Hypothalamus (tissue), 51 donors: ENCODE results near the gene CAPN12.
A peak's percentile ranks its signal among the peaks of the same experiment; 100 is the strongest.

ENCODE experiments used
- DNase-seq, 51 donors: peaks; one replicate each; lab custom pipeline; 2025; lab: John Stamatoyannopoulos, UW

CAPN12 gene

GRCh38 chr19:38727306-38727867 lies 16.9 kb downstream of the CAPN12 start:
- DNase-seq = no peak

GRCh38 chr19:38726761-38727301 lies 17.4 kb downstream of the CAPN12 start:
- DNase-seq = no peak

DNA sequence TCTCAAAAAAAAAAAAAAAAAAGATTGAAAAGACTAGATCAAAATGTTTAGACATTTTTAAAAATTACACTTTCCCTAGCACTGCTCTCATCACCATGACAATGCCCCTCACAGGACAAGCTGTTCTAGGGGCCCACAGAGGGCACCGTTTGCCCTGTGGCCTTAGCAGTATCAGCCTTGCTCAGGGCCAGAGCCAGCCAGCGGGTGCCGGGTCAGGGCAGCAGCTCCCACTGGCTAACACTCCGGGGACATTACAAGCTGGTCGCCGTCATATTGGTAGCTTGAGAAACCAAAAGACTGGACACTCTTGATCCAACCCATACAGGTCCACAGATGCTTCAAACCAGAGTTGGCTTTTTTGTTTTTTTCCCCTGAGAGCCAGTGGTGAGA lies 18.0 kb downstream of the CAPN12 start:
- DNase-seq = no peak

GRCh38 chr19:38725469-38726283 lies 18.6 kb downstream of the CAPN12 start:
- no peak for DNase-seq

DNA sequence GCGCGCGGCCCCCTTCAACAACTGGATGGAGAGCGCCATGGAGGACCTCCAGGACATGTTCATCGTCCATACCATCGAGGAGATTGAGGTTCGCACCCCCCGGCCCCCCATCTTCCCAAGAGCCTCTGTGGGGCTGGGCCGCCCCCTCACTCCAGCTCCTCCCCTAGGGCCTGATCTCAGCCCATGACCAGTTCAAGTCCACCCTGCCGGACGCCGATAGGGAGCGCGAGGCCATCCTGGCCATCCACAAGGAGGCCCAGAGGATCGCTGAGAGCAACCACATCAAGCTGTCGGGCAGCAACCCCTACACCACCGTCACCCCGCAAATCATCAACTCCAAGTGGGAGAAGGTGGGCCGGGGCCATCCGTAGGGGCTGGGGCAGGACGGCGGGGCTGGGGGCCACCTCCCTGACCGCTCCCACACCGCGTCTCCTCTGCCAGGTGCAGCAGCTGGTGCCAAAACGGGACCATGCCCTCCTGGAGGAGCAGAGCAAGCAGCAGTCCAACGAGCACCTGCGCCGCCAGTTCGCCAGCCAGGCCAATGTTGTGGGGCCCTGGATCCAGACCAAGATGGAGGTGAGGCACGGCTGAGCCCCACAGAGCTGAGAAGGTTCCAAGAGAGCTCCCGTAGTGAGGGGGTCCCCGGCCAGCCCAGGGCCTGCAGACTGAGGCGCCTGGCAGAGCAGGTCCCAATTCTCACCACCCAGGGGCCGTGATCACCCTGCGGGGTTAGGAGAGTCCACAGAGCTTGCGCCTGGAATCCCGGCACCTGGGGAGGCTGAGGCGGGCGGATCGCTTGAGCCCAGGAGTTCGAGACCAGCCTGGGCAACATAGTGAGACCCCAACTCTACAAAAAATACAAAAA lies 20.1 kb downstream of the CAPN12 start:
- no peak for DNase-seq

GRCh38 chr19:38723606-38723965 lies 20.7 kb downstream of the CAPN12 start:
- no peak for DNase-seq

DNA sequence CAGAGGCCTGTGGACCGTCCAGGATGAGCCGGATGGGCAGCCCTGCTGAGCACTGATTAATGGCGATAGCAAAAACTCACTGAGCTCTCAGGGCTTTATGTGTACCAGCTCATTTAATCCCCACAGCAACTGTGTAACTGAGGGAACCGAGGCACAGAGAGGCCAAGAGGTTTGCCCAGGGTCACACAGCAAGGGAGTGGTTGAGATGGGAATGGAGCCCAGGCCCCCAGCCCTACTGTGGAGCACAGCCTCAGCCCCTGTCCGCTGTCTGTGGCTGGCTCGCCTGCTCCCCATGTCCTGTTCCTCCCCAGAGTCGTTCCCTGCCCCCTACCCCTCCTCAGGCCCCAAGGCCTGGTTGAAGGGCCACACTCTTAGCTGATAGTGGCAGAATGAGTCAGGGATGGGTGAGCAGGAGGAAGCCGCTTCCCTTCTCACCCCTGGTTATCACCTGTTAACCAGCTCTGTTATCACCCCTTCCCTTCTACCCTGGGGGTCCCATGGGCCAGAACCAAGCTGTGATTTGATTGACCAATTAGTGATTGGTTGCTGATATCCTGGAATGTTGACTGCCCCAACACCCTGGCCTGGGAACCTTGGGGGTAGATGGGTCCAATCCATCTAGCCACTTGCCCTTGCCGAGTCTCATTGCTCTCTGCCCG lies 21.2 kb downstream of the CAPN12 start:
- no peak for DNase-seq

DNA sequence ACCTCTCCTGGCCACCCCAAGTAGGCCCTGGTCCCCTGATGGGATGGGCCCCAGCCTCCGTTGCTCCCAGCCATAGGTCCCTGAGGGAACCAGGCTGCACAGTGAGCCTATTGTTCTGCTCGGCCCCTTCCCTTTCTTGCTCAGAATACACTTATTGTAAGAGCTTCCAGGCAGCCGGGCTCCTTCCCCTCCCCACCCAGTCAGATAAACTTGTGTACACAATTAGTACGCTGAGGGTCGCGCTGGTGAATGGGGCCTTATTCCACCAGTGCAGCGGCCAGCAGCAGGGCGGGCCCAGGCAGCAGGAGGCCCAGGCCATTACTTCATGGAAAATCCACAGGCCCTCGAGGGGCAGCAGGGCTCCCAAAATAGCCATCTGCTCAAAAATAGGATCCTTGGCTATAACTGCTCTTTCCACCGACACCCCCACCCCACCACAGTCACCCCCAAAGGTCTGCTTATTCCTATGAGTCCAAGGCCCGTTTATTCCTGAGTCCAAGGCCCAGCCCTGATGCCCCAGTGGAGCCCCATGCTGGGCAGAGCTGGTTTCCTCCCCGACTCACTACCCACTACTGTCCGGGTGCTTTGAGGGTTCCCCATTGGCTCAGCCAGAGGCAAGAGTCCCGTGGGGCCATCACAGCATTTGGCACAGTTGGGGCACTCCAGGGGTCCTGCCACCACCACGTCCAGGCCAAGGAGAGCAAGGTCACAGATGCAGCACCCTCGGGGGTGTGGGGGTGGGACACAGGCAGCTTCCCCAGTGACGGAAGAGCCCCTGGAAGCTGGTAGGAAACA lies 22.1 kb downstream of the CAPN12 start:
- DNase-seq = peak in 44 of 51 donors; percentile 10 to 94 (median 74)

GRCh38 chr19:38721496-38721895 lies 22.8 kb downstream of the CAPN12 start:
- peak in 1 of 51 donors; percentile 40 for DNase-seq

DNA sequence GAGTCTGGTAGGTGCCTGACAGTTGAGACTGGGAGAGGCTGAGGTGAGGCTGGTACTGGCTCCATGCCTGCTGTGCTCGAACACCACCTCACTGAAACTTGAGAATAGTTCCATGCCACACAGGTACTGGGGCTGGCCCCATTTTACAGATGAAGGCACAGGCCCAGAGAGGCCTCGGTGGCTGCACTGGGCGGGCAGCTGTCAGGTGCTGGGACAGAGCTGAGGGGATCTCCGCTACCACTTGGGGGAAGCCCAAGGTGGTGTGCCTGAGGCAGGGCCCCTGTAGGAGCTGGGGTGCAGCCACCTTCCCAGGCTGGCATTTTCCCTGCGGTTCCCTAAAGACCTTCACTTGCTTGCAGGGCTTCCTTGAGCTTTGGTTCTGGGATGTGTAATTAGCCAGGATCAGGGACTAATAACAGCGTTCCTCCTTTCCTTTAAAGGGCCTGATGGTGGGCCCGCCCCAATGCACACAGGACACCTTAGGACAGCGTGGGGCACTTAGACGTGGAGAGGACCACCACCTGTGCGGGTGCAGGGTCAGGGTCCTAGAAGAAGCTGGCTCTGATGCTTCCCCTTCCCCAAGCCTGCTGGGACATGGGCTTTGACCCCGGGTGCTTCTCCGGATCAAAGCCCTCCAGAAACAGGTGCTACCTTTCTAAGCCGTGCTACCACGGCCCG lies 23.6 kb downstream of the CAPN12 start:
- DNase-seq = no peak

DNA sequence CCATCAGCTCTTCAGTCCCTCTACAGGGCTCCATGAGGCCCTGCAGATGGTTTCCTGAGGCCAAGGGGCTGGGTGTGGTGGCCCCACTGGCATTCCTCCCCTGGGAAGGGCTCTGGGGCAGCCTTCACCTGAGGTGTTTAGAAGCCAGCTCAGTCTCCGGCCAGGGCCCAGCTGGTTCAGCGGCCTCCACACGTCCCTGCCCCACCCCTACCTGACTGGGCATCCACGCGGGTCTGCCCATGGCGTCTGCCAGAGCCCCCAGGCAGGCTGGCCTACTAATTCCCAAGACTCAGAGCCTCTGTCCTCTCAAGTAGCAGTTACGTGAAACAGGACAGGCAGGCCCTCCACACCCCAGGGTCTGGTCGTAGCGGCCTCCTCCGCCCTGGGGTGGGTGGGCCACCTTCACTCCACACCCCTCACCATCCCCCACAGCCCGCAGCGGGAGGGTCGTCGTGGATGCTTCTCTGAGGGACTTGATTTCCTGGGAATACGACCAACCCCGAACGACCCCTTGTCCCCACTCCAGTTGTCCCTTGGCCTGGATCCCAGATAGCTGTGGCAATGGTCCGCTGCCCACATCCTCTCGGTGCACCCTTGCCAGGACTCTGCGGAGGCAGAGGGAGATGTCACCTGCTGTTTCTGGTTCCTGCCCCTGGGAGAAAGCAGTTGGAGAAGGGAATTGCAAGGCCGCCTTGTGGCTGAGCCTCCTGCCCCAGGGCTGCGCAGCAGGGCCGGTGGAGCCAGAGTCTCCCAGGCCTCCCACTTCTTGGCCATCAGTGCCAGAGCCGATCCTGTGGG lies 24.3 kb downstream of the CAPN12 start:
- DNase-seq = peak in 3 of 51 donors; percentile 12 to 19 (median 16)

DNA sequence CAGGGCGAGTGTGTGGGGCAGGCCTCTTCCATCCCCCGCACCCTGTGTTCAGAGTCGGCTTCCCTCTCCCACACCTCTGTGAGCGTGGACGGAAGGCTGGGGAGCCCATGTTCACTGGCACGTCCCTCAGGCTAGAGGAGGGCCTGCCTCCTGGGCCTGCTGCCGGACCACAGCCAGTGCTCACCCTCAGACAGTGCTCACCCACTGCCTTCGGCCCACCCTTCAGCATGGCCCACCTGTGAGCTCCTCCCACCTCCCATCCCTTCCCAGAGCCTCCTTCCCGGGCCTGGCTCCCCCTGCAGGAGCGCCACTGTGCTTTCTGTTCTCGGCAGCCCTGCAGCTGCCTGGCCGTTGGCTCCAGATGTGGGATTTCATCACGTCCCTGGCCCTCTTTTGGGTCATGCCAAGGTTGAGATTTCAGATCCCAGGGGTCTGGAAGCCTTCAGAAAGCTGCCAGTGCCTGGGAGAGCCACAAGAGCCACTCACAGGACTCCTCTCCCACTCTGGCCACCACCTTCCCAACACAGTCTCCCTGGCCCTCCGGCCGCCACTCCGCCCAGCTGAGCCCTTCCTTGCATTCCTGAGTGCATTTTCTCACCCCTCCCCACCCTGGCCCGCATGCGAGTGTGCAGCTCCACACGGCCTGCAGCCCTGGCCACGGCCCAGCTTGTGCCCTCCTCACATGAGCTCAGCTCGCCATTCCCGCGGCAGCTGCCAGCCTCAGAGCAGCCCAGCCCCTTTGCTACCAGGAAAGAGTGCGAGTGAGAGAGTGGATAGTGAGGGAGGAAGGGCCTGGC lies 25.3 kb downstream of the CAPN12 start:
- DNase-seq = peak in 41 of 51 donors; percentile 13 to 80 (median 52)

DNA sequence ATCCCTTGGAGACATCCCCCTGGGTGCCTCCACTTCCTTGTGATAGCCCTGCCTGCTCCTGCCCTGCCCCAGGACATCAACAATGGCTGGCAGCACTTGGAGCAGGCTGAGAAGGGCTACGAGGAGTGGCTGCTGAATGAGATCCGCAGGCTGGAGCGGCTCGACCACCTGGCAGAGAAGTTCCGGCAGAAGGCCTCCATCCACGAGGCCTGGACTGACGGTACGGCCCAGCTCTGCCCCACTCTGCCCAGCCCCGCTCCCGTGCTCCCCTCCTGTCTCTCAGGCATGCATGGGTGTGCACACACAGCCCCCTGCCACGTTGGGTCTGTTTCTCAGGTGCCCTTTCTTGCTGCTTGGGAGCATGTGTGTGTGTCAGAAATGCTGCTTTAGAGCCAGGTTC lies 26.4 kb downstream of the CAPN12 start:
- DNase-seq = no peak

GRCh38 chr19:38717051-38717450 lies 27.2 kb downstream of the CAPN12 start:
- no peak for DNase-seq

- DNase-seq = no peak
These were observed 28.7 kb downstream of the CAPN12 start for GRCh38 chr19:38715555-38715954.

DNA sequence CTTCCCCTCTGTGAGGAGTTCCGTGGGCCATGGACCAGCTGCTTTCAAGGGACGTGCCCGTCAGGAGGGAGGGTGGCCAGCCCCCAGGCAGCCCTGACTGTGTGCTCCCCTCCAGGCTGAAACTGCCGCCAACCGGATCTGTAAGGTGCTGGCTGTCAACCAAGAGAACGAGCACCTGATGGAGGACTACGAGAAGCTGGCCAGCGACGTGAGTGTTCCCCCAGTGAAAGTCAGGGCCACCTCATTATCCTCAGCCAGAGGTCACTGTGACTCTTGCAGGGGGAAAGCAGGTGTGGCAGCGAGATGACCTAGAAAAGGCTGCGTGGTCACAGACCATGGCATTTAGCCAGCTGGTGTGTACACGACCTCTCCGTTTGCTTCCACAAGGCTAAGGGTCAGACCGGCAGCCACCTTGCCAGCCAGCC lies 29.9 kb downstream of the CAPN12 start:
- DNase-seq = no peak

- no peak for DNase-seq
These were observed 30.4 kb downstream of the CAPN12 start for GRCh38 chr19:38713865-38714264.
